K562 (cell line): ENCODE results near the gene FAM219A. TPM values are rescaled to one million over a fixed set of nuclear protein-coding genes. Genes with fewer than 3 reads are reported as not detected.

Experiments
- ATAC-seq: fragments of 200-7000 bp; cut with Tn5 transposase; 3 replicates; pipeline ENCODE4 v1.9.1; 2020; ENCODE audit warnings: moderate library complexity
- BruUV-seq: library from RNA; stranded (reverse); fragments of 400-500 nt; replicated peaks from 2 replicates; lab custom pipeline; 2021; lab: Mats Ljungman, UMichigan
- CTCF ChIA-PET: fragments of 300-600 bp; formaldehyde crosslinking; extraction: SDS; loops from one replicate; lab custom pipeline; 2021; ENCODE audit warnings: low intra/inter-chr PET ratio; lab: Yijun Ruan, JAX
- POLR2A ChIA-PET: fragments of 300-600, 350-650 bp; sonication (Branson Sonifier 250); formaldehyde crosslinking; extraction: SDS; loops from one replicate; lab custom pipeline; 2021; ENCODE audit warnings: antibody characterized with exemption, inconsistent platforms; lab: Yijun Ruan, JAX
- DNase-seq, 4 experiments: peaks; one replicate each; pipeline versions ENCODE4 v3.0.0 to v3.0.0-alpha.2; 2011 to 2018; ENCODE audit warnings: low spot score in 3 of 4, mixed read lengths in 3 of 4; ENCODE audit errors: extremely low read depth in 1 of 4
- FAIRE-seq: peaks from 2 replicates; lab custom pipeline; 2011; peaks lifted over from hg19 to GRCh38; lab: Jason Lieb, UNC
- H2AFZ ChIP-seq: 2 replicates; pipeline ENCODE4 v1.6.0; 2011; ENCODE audit warnings: low read depth, low read length, control low read depth, inconsistent platforms
- H3K27ac ChIP-seq: fragments of 200-600 bp; 3 replicates; pipeline ENCODE4 v1.8.0; 2011; ENCODE audit warnings: low read depth, mild to moderate bottlenecking, control low read depth, inconsistent platforms, low read length, moderate library complexity, mixed read lengths; ENCODE audit errors: extremely low read depth
- H3K27me3 ChIP-seq, 2 experiments: fragments of 300-600 bp in 1 of 2; 2 replicates in 1 of 2; 3 replicates in 1 of 2; pipeline versions ENCODE4 v1.6.0 to v1.8.0; 2011; ENCODE audit warnings: inconsistent platforms in 2 of 2, low read length in 2 of 2, mild to moderate bottlenecking in 1 of 2, mixed read lengths in 1 of 2, moderate library complexity in 1 of 2; ENCODE audit not compliant: control insufficient read depth in 2 of 2, insufficient read depth in 2 of 2
- H3K36me3 ChIP-seq: fragments of 300-600 bp; 3 replicates; pipeline ENCODE4 v1.8.0; 2011; ENCODE audit warnings: mild to moderate bottlenecking, low read length, inconsistent platforms; ENCODE audit not compliant: control insufficient read depth, insufficient read depth
- H3K4me1 ChIP-seq, 2 experiments: fragments of 200-600 bp in 1 of 2; replicated peaks in 1 of 2; 2 replicates in 1 of 2; 3 replicates in 1 of 2; pipeline versions ENCODE4 v1.5.1 to v1.8.0; 2011; ENCODE audit warnings: inconsistent platforms in 2 of 2, low read length in 2 of 2, mild to moderate bottlenecking in 1 of 2, mixed read lengths in 1 of 2, moderate library complexity in 1 of 2; ENCODE audit not compliant: control insufficient read depth in 2 of 2, insufficient read depth in 2 of 2
- H3K4me2 ChIP-seq: 2 replicates; pipeline ENCODE4 v1.6.1; 2011; ENCODE audit warnings: low read length, control low read depth, inconsistent platforms, mixed read lengths; ENCODE audit not compliant: insufficient read depth
- H3K4me3 ChIP-seq: fragments of 200-600 bp; sonication (generic), shearing (Covaris generic); 2 replicates; pipeline ENCODE4 v1.5.1; 2016; ENCODE audit warnings: control low read depth, inconsistent platforms
- H3K79me2 ChIP-seq: fragments of 200-600 bp; 3 replicates; pipeline ENCODE4 v1.8.0; 2011; ENCODE audit warnings: low read length, inconsistent platforms; ENCODE audit not compliant: control insufficient read depth, insufficient read depth
- H3K9ac ChIP-seq, 2 experiments: 2 replicates each; pipeline versions ENCODE4 v1.6.0 to v1.6.1; 2011; ENCODE audit warnings: low read depth in 2 of 2, low read length in 2 of 2, control low read depth in 1 of 2, inconsistent platforms in 1 of 2, mild to moderate bottlenecking in 1 of 2, mixed read lengths in 1 of 2; ENCODE audit not compliant: insufficient read depth in 1 of 2
- H3K9me1 ChIP-seq: one replicate; pipeline ENCODE4 v1.6.0; 2011; ENCODE audit warnings: inconsistent platforms, mild to moderate bottlenecking, low read length, moderate library complexity; ENCODE audit not compliant: control insufficient read depth, insufficient read depth
- H3K9me3 ChIP-seq: replicated peaks from 2 replicates; pipeline ENCODE4 v1.5.1; 2011; ENCODE audit warnings: low read depth, low read length, inconsistent platforms; ENCODE audit not compliant: control insufficient read depth, insufficient read depth
- H4K20me1 ChIP-seq: replicated peaks from 2 replicates; pipeline ENCODE4 v1.6.1; 2011; ENCODE audit warnings: low read length, inconsistent platforms, mixed read lengths; ENCODE audit not compliant: control insufficient read depth, insufficient read depth
- CBX1 ChIP-seq: sonication (generic); IDR thresholded peaks from 2 replicates; pipeline ENCODE4 v1.6.1; 2016; ENCODE audit warnings: antibody characterized with exemption, low read depth, mild to moderate bottlenecking
- CXXC5 ChIP-seq: fragments of 250-450 bp; sonication (Bioruptor Pico); IDR thresholded peaks from 2 replicates; pipeline ENCODE4 v1.8.0; 2022; ENCODE audit warnings: inconsistent platforms, mild to moderate bottlenecking, moderate library complexity
- DACH1 ChIP-seq: fragments of 450-650 bp; IDR thresholded peaks from 2 replicates; pipeline ENCODE4 v1.6.1; 2018; ENCODE audit not compliant: partially characterized antibody
- DMBX1 ChIP-seq: fragments of 250-450 bp; sonication (Bioruptor Pico); IDR thresholded peaks from 2 replicates; pipeline ENCODE4 v1.8.0; 2022; ENCODE audit warnings: inconsistent platforms, mild to moderate bottlenecking, moderate library complexity, borderline replicate concordance
- EP300 ChIP-seq: IDR thresholded peaks from 2 replicates; pipeline ENCODE4 v1.6.1; 2012; ENCODE audit warnings: low read length, improper control_type of control experiment
- NCOA6 ChIP-seq: fragments of 450-650 bp; IDR thresholded peaks from 2 replicates; pipeline ENCODE4 v1.6.1; 2017; ENCODE audit warnings: mild to moderate bottlenecking
- NFATC3 ChIP-seq: fragments of 450-650 bp; IDR thresholded peaks from 2 replicates; pipeline ENCODE4 v1.6.1; 2017; ENCODE audit warnings: mild to moderate bottlenecking
- NFE2L1 ChIP-seq: fragments of 450-650 bp; IDR thresholded peaks from 2 replicates; pipeline ENCODE4 v1.6.1; 2016; ENCODE audit warnings: missing genetic modification characterization, low read depth, mild to moderate bottlenecking, missing compliant biosample characterization, moderate library complexity, borderline replicate concordance
- NR1H2 ChIP-seq: sonication (generic); formaldehyde crosslinking; IDR thresholded peaks from 2 replicates; pipeline ENCODE4 v1.4.0; 2020; ENCODE audit warnings: mild to moderate bottlenecking, missing genetic modification reagents
- NRF1 ChIP-seq, 2 experiments: fragments of 450-650 bp; IDR thresholded peaks in 1 of 2; conservative IDR thresholded peaks in 1 of 2; 2 replicates each; pipeline ENCODE4 v1.6.1; 2014; ENCODE audit warnings: mild to moderate bottlenecking in 2 of 2
- SREBF1 ChIP-seq: fragments of 150-350 bp; IDR thresholded peaks from 2 replicates; pipeline ENCODE4 v1.6.1; 2014; ENCODE audit warnings: antibody characterized with exemption, low read depth, low read length, borderline replicate concordance
- SRSF3 ChIP-seq: fragments of 200-400 bp; formaldehyde crosslinking; IDR thresholded peaks from 2 replicates; pipeline ENCODE4 v1.6.1; 2016; ENCODE audit warnings: mild to moderate bottlenecking, low read length, moderate library complexity; ENCODE audit not compliant: insufficient read depth
- TOE1 ChIP-seq, 2 experiments: fragments of 450-650 bp in 1 of 2; sonication (generic) in 1 of 2; formaldehyde crosslinking in 1 of 2; IDR thresholded peaks; 2 replicates each; pipeline versions ENCODE4 v1.7.1 to v1.8.0; 2016 to 2022; ENCODE audit warnings: borderline replicate concordance in 2 of 2, mild to moderate bottlenecking in 2 of 2, antibody characterized with exemption in 1 of 2, inconsistent platforms in 1 of 2, low read depth in 1 of 2, missing genetic modification reagents in 1 of 2, moderate library complexity in 1 of 2
- WHSC1 ChIP-seq: IDR thresholded peaks from one replicate; pipeline ENCODE4 v1.6.1; 2012; ENCODE audit warnings: low read length, control low read depth, inconsistent platforms
- ZNF224 ChIP-seq: sonication (generic); formaldehyde crosslinking; IDR thresholded peaks from 2 replicates; pipeline ENCODE4 v1.8.0; 2022; ENCODE audit warnings: mild to moderate bottlenecking, missing genetic modification reagents
- ZNF436 ChIP-seq: fragments of 250-450, 450-650 bp; sonication (Bioruptor Pico); formaldehyde crosslinking; IDR thresholded peaks from 2 replicates; pipeline ENCODE4 v1.7.0; 2020; ENCODE audit warnings: mild to moderate bottlenecking
- ZNF76 ChIP-seq: fragments of 250-450 bp; sonication (Bioruptor Pico); IDR thresholded peaks from 2 replicates; pipeline ENCODE4 v1.4.0; 2020; ENCODE audit warnings: mild to moderate bottlenecking, moderate library complexity, borderline replicate concordance
- ZNF778 ChIP-seq: fragments of 450-650 bp; formaldehyde crosslinking; IDR thresholded peaks from 2 replicates; pipeline ENCODE4 v1.4.0; 2020; ENCODE audit warnings: mild to moderate bottlenecking, moderate library complexity
- ZNF79 ChIP-seq: fragments of 250-450 bp; sonication (Bioruptor Pico); IDR thresholded peaks from 2 replicates; pipeline ENCODE4 v1.4.0; 2020; ENCODE audit warnings: low read depth, mild to moderate bottlenecking, moderate library complexity
- WGBS: fragments of 100-300 bp; shearing (Covaris generic); methylation state at CpG from one replicate; pipeline ENCODE4 v1.1.6; 2016; ENCODE audit warnings: low coverage, mixed read lengths; ENCODE audit not compliant: insufficient coverage; ENCODE audit errors: missing lambda C conversion rate; 5-methylcytosine and 5-hydroxymethylcytosine counted together
- in situ Hi-C: fragments of 300-500 bp; cut with MboI; formaldehyde crosslinking; loops from 4 replicates; pipeline ENCODE4 v1.15.0; 2018; ENCODE audit warnings: inconsistent platforms, mixed read lengths
- intact Hi-C: fragments of 100-400 bp; cut with micrococcal nuclease; formaldehyde crosslinking; loops from 2 replicates; pipeline ENCODE4 v1.14.2; 2022
- polyA plus RNA-seq, 8 experiments: library from polyadenylated mRNA; depleted of rRNA in 4 of 8; stranded (reverse) in 5 of 8; unstranded in 3 of 8; fragments of >200 nt; fragmentation: Nextera tagmentation in 2 of 8; fragmentation: Illumina TruSeq in 1 of 8; extraction: Ambion mirVana in 2 of 8; extraction: Trizol in 1 of 8; gene quantifications; 2 replicates each; pipeline versions ENCODE4 v1.2.1 to v1.2.3, GENCODE V29; 2011 to 2014; ENCODE audit warnings: inconsistent platforms in 1 of 8, missing spikeins in 1 of 8
- total RNA-seq, 7 experiments: library from RNA; depleted of rRNA in 6 of 7; stranded (reverse); fragments of >200 nt in 6 of 7; fragmentation: Illumina TruSeq in 2 of 7; extraction: Trizol in 2 of 7; gene quantifications; 2 replicates each; pipeline versions ENCODE4 v1.2.1 to v1.2.3, GENCODE V29; 2011 to 2021; ENCODE audit warnings: low replicate concordance in 1 of 7

The FAM219A gene
- total and polyA plus RNA-seq, 9 of the 15 experiments (the other 6 are each of a cell fraction or from before 2014, with no cell fraction given): 0.63 to 8.6 (median 2.9) TPM

- H3K4me3 ChIP-seq: no peak overlapping the region
- no peaks in the 10 kb centered on the region for H3K36me3 ChIP-seq
- no peak overlapping the region for H3K4me2 ChIP-seq
- intact Hi-C loops: no loop called here
- no peak overlapping the region for H3K9ac ChIP-seq
- no TSS peak for BruUV-seq
- in situ Hi-C loops: no loop called here
- WGBS: 0% methylated on average over 3 of the region's 3 CpGs
- no peak for DNase-seq
- no peaks in the 10 kb centered on the region for H3K9me1 ChIP-seq
- CTCF ChIA-PET: no interaction called here
- no peaks in the 10 kb centered on the region for H3K4me1 ChIP-seq
- no peaks in the 10 kb centered on the region for H3K79me2 ChIP-seq
- POLR2A ChIA-PET: no interaction called here
- TF ChIP-seq ZNF224 (CRISPR knock-in tag) (no peak), SRSF3 (no peak), CXXC5 (no peak), ZNF436 (no peak)
- no peaks in the 10 kb centered on the region for H3K9me3 ChIP-seq
- no peaks in the 10 kb centered on the region for H4K20me1 ChIP-seq
- no peaks in the 10 kb centered on the region; a peak in 3 of 5 replicates for H3K27me3 ChIP-seq
- no peak for FAIRE-seq
- no peak for ATAC-seq
- H3K27ac ChIP-seq: no peak overlapping the region
- no peak overlapping the region for H2AFZ ChIP-seq
These were observed 16.7 kb upstream of the FAM219A start for GRCh38 chr9:34475097-34475496.

GRCh38 chr9:34465468-34465867 lies 7.1 kb upstream of the FAM219A start:
- DNase-seq (no peak), FAIRE-seq (no peak), ATAC-seq (no peak)
- Histone ChIP-seq H2AFZ (no peak overlapping the region), H3K4me2 (no peak overlapping the region), H3K9ac (no peak overlapping the region), H3K79me2 (no peaks in the 10 kb centered on the region), H3K36me3 (no peaks in the 10 kb centered on the region), H4K20me1 (no peaks in the 10 kb centered on the region), H3K9me3 (no peaks in the 10 kb centered on the region), H3K27ac (no peak overlapping the region), H3K4me3 (no peak overlapping the region), H3K4me1 (no peaks in the 10 kb centered on the region; a peak in 1 of 5 replicates), H3K9me1 (no peaks in the 10 kb centered on the region), H3K27me3 (peaks cover 0 to 2% of the 10 kb centered on the region in 2 experiments; a peak in 1 of 5 replicates)
- in situ Hi-C loops (no loop called here), intact Hi-C loops (no loop called here)
- ChIA-PET POLR2A (no interaction called here), CTCF (no interaction called here)
- BruUV-seq: no TSS peak
- TF ChIP-seq DACH1 (no peak), EP300 (no peak), CBX1 (no peak), WHSC1 (no peak), ZNF76 (CRISPR knock-in tag) (no peak), NR1H2 (CRISPR knock-in tag) (no peak), NFE2L1 (tag) (no peak), NRF1 (conservative IDR thresholded peaks at IDR 0.05 in 1 of 2, IDR thresholded peaks at IDR 0.05 in 1 of 2) (no peak), DMBX1 (CRISPR knock-in tag) (no peak), SREBF1 (no peak), TOE1 (IDR thresholded peaks at IDR 0.05; ENCODE audit: borderline replicate concordance) (no peak), TOE1 (CRISPR knock-in tag; IDR thresholded peaks at IDR 0.05; ENCODE audit: borderline replicate concordance, low read depth) (no peak), NCOA6 (no peak), ZNF778 (CRISPR knock-in tag) (no peak), ZNF79 (CRISPR knock-in tag) (no peak), NFATC3 (no peak)
- WGBS: 0% methylated on average over 1 of the region's 1 CpG
